HepG2 (cell line): ENCODE results near the gene CPVL. TPM values are rescaled to one million over a fixed set of nuclear protein-coding genes. Genes with fewer than 3 reads are reported as not detected.

Source experiments
- ATRX ChIP-seq: sonication (generic); formaldehyde crosslinking; IDR thresholded peaks from 2 replicates; pipeline ENCODE4 v1.4.0; 2020; ENCODE audit warnings: missing genetic modification reagents, borderline replicate concordance
- ELF4 ChIP-seq: sonication (generic); formaldehyde crosslinking; IDR thresholded peaks from 2 replicates; pipeline ENCODE4 v1.5.0; 2020; ENCODE audit warnings: missing genetic modification reagents, mild to moderate bottlenecking, moderate library complexity, borderline replicate concordance
- RARA ChIP-seq: IDR thresholded peaks from 2 replicates; pipeline ENCODE4 v1.6.1; 2016; ENCODE audit warnings: missing genetic modification reagents, missing compliant biosample characterization
- SIX4 ChIP-seq: sonication (generic); formaldehyde crosslinking; IDR thresholded peaks from 2 replicates; pipeline ENCODE4 v1.4.0; 2020; ENCODE audit warnings: missing genetic modification reagents
- TP53 ChIP-seq: sonication (generic); formaldehyde crosslinking; conservative IDR thresholded peaks from 2 replicates; pipeline ENCODE4 v1.4.0; 2020; ENCODE audit warnings: missing genetic modification reagents
- ZEB1 ChIP-seq: IDR thresholded peaks from 2 replicates; pipeline ENCODE4 v1.6.1; 2012; ENCODE audit warnings: mild to moderate bottlenecking, low read depth, inconsistent platforms; ENCODE audit not compliant: insufficient replicate concordance
- ZNF354B ChIP-seq: sonication (generic); formaldehyde crosslinking; IDR thresholded peaks from 2 replicates; pipeline ENCODE4 v1.8.0; 2022; ENCODE audit warnings: mild to moderate bottlenecking, missing genetic modification reagents
- ZNF432 ChIP-seq: sonication (generic); formaldehyde crosslinking; IDR thresholded peaks from 2 replicates; pipeline ENCODE4 v1.5.0; 2020; ENCODE audit warnings: missing genetic modification reagents, mild to moderate bottlenecking, borderline replicate concordance
- ZNF549 ChIP-seq: sonication (generic); formaldehyde crosslinking; IDR thresholded peaks from 2 replicates; pipeline ENCODE4 v1.5.0; 2020; ENCODE audit warnings: missing genetic modification reagents
- ZNF619 ChIP-seq: sonication (generic); formaldehyde crosslinking; IDR thresholded peaks from 2 replicates; pipeline ENCODE4 v1.4.0; 2020; ENCODE audit warnings: mild to moderate bottlenecking, missing genetic modification reagents
- ZNF747 ChIP-seq: sonication (generic); formaldehyde crosslinking; IDR thresholded peaks from 2 replicates; pipeline ENCODE4 v1.8.1; 2023; ENCODE audit warnings: missing genetic modification reagents, mild to moderate bottlenecking, borderline replicate concordance
- ZNF784 ChIP-seq: sonication (generic); formaldehyde crosslinking; IDR thresholded peaks from 2 replicates; pipeline ENCODE4 v1.5.1; 2020; ENCODE audit warnings: missing genetic modification reagents, mild to moderate bottlenecking, borderline replicate concordance
- polyA plus RNA-seq, 8 experiments: library from polyadenylated mRNA; depleted of rRNA in 3 of 8; stranded (reverse) in 7 of 8; unstranded in 1 of 8; fragments of >200 nt; fragmentation: Illumina TruSeq in 4 of 8; extraction: Trizol in 4 of 8; gene quantifications; 2 replicates each; pipeline versions ENCODE4 v1.2.1 to v1.2.3, GENCODE V29; 2011 to 2016; ENCODE audit warnings: low read depth in 4 of 8, missing spikeins in 1 of 8, mixed read lengths in 1 of 8; ENCODE audit not compliant: insufficient read depth in 1 of 8
- total RNA-seq, 5 experiments: library from RNA; depleted of rRNA; stranded (reverse); fragments of >200 nt; fragmentation: Illumina TruSeq; extraction: Trizol; gene quantifications; 2 replicates each; pipeline ENCODE4 v1.2.3, GENCODE V29; 2016; ENCODE audit warnings: low read depth in 1 of 5

Gene CPVL
- total and polyA plus RNA-seq, 2 of the 13 experiments (the other 11 are each of a cell fraction or from before 2014, with no cell fraction given), result 59.2 to 294 TPM

- TF ChIP-seq ZNF784 (CRISPR knock-in tag) (0 out of 2 replicates have a peak, but pooled peaks have one; percentile 66), ZNF354B (CRISPR knock-in tag) (peak; percentile 62; the same call in 1 of the 2 replicates), ZEB1 (no peak), ZNF619 (CRISPR knock-in tag) (no peak), TP53 (CRISPR knock-in tag) (no peak), ZNF432 (CRISPR knock-in tag) (no peak), ATRX (CRISPR knock-in tag) (no peak), ELF4 (no peak), SIX4 (CRISPR knock-in tag) (no peak), ZNF549 (CRISPR knock-in tag) (no peak), RARA (no peak), ZNF747 (CRISPR knock-in tag) (no peak)
Observed at GRCh38 chr7:29146057-29146706, at the start of gene CPVL (continued).
